Activated effector memory CD4-positive, alpha-beta T cell treated with Interleukin-2 at 50 U/mL for 16 hours (primary cell): ENCODE data around the gene EFCAB9.
"Not testable (repeated sequence)": the region's sequence is repeated elsewhere in the genome, so short reads cannot be mapped to it uniquely, and the experiment has no call there.

Experiments
- DNase-seq: peaks from one replicate; pipeline ENCODE4 v3.0.0-alpha.2; 2020

EFCAB9 gene

DNA sequence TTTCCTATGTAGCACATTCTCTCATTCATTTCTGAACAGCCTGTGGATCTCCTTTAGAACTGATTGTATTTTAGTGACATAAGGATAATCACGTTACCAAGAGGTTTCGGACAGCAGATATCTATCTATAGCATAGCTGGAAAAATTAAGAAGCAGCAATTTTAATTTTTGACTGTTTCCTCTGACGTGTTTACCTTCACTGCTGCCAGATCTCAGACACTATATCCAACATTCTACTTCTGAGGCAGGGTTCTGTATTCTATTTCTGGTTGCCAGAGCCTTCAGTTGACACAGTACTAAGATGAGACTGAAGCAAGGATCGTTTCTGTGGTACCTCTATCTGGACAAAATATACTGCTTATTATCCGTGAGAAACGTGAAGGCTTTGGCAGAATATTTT, at the start of gene EFCAB9:
Gene EFCAB9, plus strand, starts transcription at position 301 of the 400 bp plus-strand sequence. Its CDS starts 1 bp downstream, at position 302.
- no peak for DNase-seq

DNA sequence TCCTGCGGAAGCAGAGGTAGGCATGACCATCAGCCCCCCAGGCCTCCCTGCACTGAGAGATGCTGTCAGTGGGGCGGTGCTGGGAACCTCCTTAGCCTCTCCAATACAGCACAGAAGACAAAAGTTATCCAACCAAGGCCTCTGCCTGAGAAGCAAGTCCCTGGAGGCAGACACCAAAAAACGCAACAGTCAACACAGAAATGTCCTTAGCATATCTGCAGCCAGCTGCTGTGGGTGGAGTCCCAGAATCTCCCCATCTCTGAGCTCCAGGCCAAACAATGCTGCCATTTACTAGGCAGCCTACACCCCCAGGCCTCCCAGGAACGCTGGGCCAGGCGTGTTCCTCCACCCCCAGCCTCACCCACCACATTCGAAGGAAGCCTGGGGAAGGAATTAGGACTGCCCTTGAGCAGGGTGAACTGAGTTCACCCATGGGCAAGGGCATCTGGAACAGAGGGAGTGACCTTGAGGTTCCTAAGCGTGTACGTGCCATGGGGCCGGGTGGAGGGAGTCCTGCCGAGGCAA, 49.6 kb upstream of the EFCAB9 start:
- no peak for DNase-seq

DNA sequence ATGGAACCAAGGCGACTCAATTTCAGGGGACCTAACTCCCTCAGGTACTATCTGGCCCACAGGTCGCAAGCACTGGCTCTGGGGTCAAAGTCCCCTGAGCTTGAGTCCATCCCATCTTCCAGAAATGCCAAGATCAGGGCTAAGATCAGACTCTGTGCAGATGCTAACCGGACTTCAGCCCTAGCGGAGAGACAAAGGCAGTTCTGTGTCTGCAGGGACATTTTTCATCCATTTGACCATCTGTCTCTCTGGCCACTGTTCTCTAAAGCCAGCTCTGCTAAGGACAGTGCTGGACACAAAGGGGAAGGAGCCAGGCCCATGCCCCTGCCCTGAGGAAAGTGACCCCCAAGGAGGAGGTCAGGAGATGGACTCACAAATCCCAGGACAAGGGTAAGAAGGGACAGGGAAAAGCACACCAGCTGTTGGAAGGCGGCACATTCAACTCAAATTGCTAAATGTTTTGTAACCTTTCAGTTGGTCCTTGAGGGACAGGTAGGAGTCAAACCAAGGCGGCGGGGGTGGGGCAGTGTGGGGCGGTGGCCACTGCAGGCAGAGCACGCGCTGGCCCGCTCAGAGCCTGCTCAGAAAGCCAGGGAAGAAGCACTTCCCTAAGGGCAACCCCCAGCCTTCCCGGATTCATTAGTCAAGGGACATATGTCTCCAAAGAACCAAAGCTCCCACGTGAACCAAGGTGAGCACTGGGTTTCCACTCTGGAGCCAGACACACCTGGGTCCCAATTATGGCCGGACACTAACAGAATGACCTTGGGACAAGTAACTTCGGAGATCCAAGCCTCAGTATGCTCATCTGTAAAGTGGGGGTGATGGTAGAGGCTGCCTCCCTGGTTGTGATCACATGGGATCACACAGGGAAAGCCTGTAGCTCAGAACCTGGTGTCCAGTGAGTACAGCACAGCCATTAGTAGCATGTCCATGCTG, 48.8 kb upstream of the EFCAB9 start:
- DNase-seq = no peak

DNA sequence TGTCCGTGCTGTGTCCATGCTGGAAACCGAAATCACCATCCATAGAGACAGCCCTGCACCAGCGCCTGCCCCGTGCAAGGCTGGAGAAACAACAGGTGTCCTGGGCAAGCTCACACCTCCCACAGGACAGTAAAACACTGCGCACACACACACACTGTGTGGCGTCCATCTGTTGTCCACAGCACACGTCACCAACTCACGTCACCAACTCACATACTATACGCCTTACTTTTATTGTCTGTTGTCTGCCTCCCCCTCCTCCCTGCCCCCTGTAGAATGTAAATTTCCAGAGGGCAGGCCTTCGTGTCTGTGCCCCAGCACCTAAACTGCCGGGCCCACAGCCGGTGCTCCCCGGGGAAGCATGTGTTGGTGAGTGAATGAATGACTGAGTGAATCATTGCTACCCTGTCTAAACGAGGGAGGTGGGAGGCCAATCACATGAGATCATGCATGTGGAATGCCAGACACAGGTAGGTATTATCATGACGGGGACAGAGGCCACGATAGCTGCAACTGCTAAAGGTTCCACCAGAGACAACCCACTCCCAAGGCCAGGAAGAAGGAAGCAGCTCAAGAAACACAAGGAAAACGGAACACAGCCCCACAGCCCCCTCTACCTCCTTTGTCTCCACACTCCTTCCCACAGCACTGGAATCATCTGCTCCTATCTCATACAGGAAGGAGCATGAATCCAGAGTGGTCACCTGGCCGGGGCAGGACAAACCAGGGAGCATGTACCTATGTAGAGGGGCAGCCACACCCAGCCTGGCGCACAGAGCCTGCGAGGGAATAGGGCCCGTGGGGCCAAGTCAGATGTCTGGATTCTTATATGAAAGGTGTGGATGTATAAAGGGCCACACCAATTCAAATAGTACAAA, 47.9 kb upstream of the EFCAB9 start:
- no peak for DNase-seq

DNA sequence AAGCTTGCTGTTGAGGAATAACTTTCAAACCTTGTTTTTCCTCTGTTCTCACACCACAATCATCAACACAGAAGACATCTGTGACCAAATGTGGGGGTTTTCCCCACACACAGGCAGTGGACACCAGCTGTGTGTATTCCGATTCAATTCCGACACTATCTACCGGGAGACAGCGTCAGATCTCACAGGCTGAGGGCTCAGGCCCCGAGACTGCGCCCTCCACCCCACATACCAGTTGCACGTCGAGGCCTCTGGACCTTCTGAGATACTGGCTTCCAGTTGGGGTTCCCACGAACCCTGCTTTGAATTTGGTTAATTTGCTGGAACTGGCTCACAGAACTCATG, 47.3 kb upstream of the EFCAB9 start:
- DNase-seq = no peak

DNA sequence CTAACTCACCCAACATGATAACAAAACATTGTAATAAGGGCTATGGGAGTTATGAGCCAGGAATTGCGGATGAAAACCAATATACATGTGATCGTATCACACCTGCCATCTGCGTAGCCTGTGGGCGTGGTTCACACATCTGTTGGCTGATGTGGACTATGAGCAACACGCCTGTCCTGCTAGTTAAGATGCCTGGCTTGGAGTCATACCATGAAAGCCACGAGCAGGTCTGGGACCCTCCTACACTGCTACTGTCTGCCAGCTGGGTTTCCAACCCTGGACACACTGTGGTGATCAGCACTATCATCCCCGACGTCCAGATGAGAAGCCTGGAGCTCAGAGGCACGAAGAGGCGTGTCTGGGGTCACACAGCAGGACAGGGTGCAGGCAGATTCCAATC, 46.1 kb upstream of the EFCAB9 start:
- DNase-seq = no peak

- no peak for DNase-seq
Measured at GRCh38 chr5:172148381-172148780, 45.6 kb upstream of the EFCAB9 start.

DNA sequence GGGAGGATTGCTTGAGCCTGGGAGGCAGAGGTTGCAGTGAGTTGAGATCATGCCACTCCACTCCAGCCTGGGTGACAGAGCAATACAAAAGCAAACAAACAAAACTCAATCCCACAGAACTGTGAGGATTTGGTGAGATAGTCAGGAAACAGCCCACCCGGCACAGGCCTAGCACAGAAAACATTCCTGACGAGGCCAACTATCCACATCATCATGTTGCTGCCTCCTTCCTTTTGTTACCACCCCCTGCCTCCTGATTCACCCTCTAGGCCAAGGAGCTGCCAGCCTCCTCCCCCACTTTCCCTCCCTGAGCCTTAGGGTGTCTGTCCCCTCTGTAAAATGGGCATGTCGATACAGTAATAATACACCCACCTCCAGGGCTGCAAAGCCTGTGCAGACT, 44.9 kb upstream of the EFCAB9 start:
- no peak for DNase-seq

DNA sequence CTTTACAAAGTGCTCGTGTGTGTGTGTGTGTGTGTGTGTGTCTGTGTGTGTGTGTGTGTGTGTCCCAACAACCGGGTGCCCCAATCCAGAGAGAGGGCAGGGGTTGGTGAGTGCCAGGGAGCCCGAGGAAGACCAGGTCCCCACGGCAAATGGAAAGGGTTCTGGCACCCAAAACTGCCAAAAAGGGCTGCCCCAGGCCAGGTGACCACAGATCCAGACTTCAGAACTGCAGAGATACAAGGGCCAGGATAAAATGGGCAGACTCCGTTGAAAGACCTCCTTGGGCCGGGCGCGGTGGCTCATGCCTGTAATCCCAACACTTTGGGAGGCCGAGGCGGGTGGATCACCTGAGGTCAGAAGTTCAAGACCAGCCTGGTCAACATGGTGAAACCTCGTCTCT, 44.5 kb upstream of the EFCAB9 start:
- not testable (repeated sequence) for DNase-seq

- peak; percentile 20 for DNase-seq
Measured at GRCh38 chr5:172150514-172151425, 43.2 kb upstream of the EFCAB9 start.

DNA sequence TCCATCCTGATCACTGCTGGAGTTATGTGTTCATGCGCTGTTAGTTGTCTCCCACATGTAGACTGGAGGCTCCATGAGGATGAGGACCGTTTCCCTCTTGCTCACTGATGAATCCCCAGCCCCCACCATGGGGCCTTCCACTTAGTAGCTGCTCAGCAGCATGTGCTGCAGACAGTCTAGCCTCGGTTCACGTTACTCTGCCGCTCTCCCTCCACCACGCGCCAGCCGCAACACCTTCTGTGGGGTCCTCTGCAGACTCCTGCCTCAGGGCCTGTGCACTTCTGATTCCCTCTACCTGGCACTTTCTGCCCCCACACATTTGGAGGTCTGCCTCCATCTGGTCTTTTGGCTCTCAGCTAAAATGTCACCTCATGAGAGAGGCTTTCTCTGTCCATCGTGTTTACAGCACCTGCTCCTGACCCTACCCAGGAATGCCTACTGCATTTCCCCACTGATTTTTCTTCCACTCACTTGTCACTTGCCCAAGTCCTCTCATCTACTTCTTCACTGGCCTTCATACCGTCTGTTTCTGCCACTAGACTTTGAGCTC, 42.2 kb upstream of the EFCAB9 start:
- DNase-seq = no peak

DNA sequence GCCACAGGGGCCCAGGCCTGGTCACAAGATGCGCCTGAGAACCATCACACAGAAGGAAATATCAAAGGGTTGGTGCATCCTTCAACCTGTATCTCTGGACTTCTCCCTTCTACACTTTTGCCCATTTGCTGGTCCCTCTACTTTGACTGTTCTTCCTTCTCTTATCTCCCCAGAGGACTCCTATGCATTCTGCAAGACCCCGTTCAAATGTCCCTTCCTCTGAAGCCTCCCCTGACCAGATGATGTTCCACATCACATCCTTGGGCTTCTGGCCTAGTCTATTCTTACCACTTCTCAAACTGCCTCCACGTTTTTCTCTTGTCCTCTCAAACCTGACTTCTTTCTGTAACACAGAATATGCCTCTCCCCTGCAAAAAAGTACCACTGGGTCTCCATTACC, 40.3 kb upstream of the EFCAB9 start:
- no peak for DNase-seq

DNA sequence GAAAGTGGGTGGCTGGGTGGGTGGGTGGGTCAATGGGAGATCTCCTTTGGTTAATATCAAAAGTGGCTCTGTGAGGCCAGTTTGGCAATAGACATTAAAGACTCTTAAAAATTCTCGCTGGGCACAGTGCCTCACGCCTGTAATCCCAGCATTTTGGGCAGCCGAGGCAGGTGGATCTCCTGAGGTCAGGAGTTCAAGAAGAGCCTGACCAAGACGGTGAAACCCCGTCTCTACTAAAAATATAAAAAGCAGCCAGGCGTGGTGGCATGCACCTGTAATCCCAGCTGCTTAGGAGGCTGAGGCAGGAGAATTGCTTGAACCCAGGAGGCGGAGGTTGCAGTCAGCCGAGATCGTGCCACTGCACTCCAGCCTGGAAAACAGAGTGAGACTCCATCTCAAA, 38.9 kb upstream of the EFCAB9 start:
- DNase-seq = not testable (repeated sequence)

DNA sequence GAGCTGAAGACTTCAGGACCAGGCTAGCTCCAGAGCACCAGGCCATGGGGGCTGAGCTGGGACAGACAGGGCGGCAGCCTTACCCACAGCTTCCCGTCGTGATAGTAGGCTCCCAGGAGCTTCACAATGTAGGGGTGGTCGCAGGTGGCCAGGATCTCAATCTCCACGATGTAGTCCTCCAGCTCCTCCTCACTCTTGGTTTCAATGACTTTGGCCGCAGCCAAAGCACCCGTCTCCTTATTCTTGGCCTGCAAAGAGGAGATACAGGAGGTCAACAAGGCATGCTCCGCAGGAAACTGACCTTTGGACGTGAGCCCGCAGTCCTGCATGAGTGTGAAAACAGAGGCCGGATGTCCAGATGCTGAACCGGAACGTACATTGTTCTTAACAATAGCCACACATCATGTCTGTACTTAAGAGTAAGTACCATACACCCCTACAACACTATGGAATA, 37.4 kb upstream of the EFCAB9 start:
- DNase-seq = no peak

DNA sequence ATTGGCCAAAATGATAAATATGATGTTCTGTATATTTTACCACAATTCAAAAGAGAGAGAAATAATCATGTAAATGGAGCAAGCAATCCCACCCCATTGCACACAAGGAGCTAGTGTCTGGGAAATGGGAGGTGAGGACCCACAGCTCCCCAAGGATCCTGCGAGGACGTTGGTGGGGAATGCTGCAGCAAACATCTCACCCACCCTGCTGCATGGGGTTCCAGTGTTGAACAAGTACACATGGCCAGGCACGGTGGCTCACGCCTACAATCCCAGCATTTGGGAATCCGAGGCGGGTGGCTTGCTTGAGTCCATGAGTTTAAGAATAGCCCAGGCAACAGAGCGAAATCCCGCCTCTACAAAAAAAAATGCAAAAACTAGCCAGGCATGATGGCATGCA, 35.0 kb upstream of the EFCAB9 start:
- DNase-seq = no peak

GRCh38 chr5:172160506-172160905, 33.5 kb upstream of the EFCAB9 start:
- DNase-seq = no peak

DNA sequence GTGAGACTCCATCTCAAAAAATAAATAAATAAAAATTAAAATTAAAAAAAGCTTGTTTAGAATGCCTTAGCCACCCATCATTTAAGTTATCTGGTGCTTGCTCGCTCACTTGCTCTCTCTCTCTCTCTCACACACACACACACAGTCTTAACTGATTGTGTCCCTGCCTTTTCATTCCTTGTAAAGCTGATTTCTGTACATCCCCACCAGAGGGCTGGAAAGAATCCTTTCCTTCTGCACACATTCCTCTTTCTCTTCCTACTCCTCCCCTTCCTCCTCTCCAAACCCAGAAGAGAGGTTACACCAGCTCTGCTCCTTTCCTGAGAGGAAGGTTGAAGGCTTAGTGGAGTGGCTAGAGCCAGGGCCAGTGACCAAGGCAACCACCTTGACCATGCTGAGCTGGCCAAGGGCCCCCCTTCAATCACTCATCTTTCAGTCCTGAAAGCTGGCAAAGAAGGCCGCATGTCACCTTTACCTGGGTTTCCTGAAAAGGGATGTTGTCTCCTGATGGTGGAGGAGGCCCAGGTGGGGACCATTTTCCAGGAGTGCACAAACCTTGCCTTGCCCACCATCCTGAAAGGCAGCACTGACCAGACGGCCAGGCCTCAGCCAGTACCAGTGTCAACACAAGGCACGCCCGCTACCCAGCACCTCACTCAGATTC, 31.5 kb upstream of the EFCAB9 start:
- DNase-seq = no peak

DNA sequence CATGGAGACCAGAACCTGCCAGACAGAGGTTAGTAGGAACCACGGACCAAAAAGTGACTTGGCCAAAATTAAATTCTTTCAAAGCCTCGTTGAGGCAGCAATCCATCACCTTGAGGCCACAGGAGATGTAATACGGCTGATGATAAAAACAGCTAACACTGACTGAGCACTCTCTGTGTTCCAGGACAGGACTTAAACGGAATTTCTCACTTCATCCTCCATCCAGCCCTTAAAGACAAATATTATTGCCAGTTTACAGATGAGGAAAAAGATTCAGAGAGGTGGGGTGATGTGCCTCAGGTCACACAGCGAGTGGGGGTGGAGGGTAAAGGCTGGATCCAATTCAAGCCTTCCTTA, 31.0 kb upstream of the EFCAB9 start:
- DNase-seq = no peak

- no peak for DNase-seq
Measured at GRCh38 chr5:172163346-172163745, 30.6 kb upstream of the EFCAB9 start.

DNA sequence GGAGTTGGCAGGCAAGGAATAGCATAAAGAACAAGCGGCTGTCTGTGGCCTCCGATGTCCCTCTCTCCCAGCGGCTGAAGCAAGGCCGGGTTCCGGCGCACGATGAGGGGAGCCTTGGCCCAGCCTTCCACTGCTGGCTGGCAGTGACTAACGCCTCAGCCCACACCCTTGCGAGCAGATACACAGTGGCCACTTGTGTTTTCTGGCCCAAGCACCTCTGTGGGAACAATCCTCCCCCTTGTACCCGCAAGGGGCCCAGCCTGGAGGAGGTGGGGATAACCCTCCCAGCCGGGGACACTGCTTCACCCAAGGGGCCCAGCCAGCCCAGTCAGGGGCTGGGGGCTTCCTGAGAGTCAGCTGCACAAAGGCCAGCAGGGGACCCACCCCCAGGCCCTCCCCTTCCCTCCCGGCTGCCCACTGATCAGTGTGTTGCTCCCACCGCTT, 29.2 kb upstream of the EFCAB9 start:
- DNase-seq = no peak

- DNase-seq = no peak
Measured at GRCh38 chr5:172165465-172165864, 28.5 kb upstream of the EFCAB9 start.
